Gastrocnemius medialis (tissue), 4 donors: ENCODE data around the gene DUXB. TPM values are rescaled to one million over a fixed set of nuclear protein-coding genes. Genes with fewer than 3 reads are reported as not detected.

Source experiments
- ATAC-seq, 2 donors: fragments of 150-250 bp; one replicate each; pipeline ENCODE4 v1.9.1; 2016
- DNase-seq, 2 donors: peaks; one replicate each; pipeline ENCODE4 v3.0.0-alpha.2; 2019
- H3K27ac ChIP-seq, 4 donors: fragments of 200-600 bp; sonication (generic); 1 replicate in 1 of 4; 2 replicates in 3 of 4; pipeline ENCODE4 v1.5.1; 2016 to 2018; ENCODE audit warnings: mild to moderate bottlenecking in 2 of 4, moderate library complexity in 1 of 4
- H3K27me3 ChIP-seq, 3 donors: fragments of 200-600 bp; sonication (generic) in 2 of 3; 1 replicate in 1 of 3; 2 replicates in 2 of 3; pipeline versions ENCODE4 v1.5.1 to v1.6.0; 2016 to 2019; ENCODE audit warnings: mild to moderate bottlenecking in 1 of 3, moderate library complexity in 1 of 3
- H3K36me3 ChIP-seq, 2 donors: fragments of 200-600 bp; sonication (generic) in 1 of 2; one replicate each; pipeline ENCODE4 v1.5.1; 2017 to 2018
- H3K4me1 ChIP-seq, 2 donors: fragments of 200-600 bp; sonication (generic) in 1 of 2; one replicate each; pipeline ENCODE4 v1.5.1; 2016 to 2017; ENCODE audit warnings: mild to moderate bottlenecking in 2 of 2
- H3K4me3 ChIP-seq, 4 donors: fragments of 200-600 bp; sonication (generic) in 3 of 4; 1 replicate in 1 of 4; 2 replicates in 3 of 4; pipeline ENCODE4 v1.5.1; 2016 to 2019; ENCODE audit warnings: mild to moderate bottlenecking in 2 of 4
- H3K9me3 ChIP-seq, 3 donors: fragments of 200-600 bp; sonication (generic) in 2 of 3; 1 replicate in 1 of 3; 2 replicates in 2 of 3; pipeline ENCODE4 v1.5.1; 2016 to 2019
- POLR2A ChIP-seq, 2 donors: fragments of 450-650 bp; IDR thresholded peaks; one replicate each; pipeline ENCODE4 v1.6.1; 2017; ENCODE audit warnings: antibody characterized with exemption in 2 of 2, mild to moderate bottlenecking in 2 of 2, moderate library complexity in 2 of 2
- in situ Hi-C, 4 donors: fragments of 200-750 bp; cut with MboI; loops; one replicate each; pipeline versions ENCODE4 v1.15.0 to v1.8.0; 2017; ENCODE audit warnings: low sequenced_read_pairs in 4 of 4
- intact Hi-C: fragments of 100-400 bp; cut with DNase I; formaldehyde crosslinking; loops from one replicate; pipeline ENCODE4 v1.15.1; 2023; ENCODE audit warnings: low total_unique reads
- total RNA-seq, 4 donors: library from RNA; depleted of rRNA; stranded (reverse); fragments of >200 nt; gene quantifications; one replicate each; pipeline versions ENCODE4 v1.1.0 to v1.2.3, GENCODE V29; 2016
- TF ChIP-seq, protein P1 (sequence below), 5 experiments: fragments of 450-650 bp in 3 of 5; fragments of 200-600 bp in 2 of 5; sonication (generic) in 2 of 5; IDR thresholded peaks in 4 of 5; conservative IDR thresholded peaks in 1 of 5; 1 replicate in 4 of 5; 2 replicates in 1 of 5; pipeline ENCODE4 v1.5.1; 2016 to 2019; ENCODE audit warnings: antibody characterized with exemption in 5 of 5, mild to moderate bottlenecking in 3 of 5, moderate library complexity in 3 of 5

Gene DUXB
- total RNA-seq, 4 donors from 2014 or later: not detected

DNA sequence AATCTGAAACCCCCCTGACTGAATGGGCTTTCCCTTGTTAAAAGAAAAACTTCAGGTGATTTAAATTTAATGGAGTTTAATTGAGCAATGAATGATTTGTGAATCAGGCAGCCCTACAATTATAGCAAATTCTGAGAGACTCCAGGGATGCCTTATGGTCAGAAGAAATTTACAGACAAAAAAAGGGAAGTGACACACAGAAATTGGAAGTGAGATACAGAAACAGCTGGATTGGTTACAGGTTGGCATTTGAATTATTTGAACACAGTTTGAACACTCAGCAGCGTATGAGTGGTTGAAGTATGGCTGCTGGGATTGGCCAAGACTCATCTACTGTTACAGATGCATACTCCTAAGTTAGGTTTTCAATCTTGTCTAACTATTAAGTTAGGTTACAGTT, 44.0 kb upstream of the DUXB start:
- H3K36me3 ChIP-seq: no peaks in the 10 kb centered on the region
- no peaks in the 10 kb centered on the region for H3K9me3 ChIP-seq
- no peak overlapping the region for H3K4me3 ChIP-seq
- H3K27ac ChIP-seq: no peak overlapping the region
- no peaks in the 10 kb centered on the region for H3K27me3 ChIP-seq
- DNase-seq (no peak), ATAC-seq (no peak)
- TF ChIP-seq POLR2A (IDR thresholded peaks at IDR 0.05): no peak
- TF ChIP-seq, protein P1, sequence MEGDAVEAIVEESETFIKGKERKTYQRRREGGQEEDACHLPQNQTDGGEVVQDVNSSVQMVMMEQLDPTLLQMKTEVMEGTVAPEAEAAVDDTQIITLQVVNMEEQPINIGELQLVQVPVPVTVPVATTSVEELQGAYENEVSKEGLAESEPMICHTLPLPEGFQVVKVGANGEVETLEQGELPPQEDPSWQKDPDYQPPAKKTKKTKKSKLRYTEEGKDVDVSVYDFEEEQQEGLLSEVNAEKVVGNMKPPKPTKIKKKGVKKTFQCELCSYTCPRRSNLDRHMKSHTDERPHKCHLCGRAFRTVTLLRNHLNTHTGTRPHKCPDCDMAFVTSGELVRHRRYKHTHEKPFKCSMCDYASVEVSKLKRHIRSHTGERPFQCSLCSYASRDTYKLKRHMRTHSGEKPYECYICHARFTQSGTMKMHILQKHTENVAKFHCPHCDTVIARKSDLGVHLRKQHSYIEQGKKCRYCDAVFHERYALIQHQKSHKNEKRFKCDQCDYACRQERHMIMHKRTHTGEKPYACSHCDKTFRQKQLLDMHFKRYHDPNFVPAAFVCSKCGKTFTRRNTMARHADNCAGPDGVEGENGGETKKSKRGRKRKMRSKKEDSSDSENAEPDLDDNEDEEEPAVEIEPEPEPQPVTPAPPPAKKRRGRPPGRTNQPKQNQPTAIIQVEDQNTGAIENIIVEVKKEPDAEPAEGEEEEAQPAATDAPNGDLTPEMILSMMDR (IDR thresholded peaks at IDR 0.05 in 4 of 5, conservative IDR thresholded peaks at IDR 0.05 in 1 of 5): no peak
- in situ Hi-C loops (no loop called here), intact Hi-C loops (no loop called here)
- H3K4me1 ChIP-seq: no peaks in the 10 kb centered on the region

DNA sequence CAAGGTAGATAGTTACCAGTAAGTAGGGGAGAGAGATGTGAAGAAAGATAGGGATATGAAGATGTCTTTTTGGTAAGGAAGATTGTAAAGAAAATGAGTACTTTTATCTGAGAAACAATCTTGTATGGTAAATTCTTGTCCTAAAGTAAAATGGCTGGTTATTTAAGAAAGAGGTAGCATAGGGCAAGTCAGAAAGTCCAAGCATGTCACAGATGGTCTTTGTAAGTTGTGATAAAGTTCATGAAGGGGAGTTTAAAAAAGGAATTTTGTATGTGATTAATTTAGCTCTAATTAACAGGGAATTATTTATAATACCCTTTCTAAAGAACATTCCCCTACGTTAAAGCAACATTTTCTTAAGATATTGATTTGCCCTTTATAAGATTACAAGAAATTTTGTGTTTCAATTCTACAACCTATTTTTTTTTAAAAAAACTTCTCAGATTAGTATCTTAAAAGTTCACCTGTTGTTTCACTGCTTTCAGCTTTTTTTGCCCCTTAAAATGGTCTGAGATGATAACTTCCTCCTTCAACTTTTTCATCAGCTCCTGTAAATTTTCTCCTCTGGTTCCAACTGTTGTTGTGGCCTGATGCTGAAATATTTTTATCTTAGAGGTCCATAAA, 41.3 kb upstream of the DUXB start:
- no peak for ATAC-seq

DNA sequence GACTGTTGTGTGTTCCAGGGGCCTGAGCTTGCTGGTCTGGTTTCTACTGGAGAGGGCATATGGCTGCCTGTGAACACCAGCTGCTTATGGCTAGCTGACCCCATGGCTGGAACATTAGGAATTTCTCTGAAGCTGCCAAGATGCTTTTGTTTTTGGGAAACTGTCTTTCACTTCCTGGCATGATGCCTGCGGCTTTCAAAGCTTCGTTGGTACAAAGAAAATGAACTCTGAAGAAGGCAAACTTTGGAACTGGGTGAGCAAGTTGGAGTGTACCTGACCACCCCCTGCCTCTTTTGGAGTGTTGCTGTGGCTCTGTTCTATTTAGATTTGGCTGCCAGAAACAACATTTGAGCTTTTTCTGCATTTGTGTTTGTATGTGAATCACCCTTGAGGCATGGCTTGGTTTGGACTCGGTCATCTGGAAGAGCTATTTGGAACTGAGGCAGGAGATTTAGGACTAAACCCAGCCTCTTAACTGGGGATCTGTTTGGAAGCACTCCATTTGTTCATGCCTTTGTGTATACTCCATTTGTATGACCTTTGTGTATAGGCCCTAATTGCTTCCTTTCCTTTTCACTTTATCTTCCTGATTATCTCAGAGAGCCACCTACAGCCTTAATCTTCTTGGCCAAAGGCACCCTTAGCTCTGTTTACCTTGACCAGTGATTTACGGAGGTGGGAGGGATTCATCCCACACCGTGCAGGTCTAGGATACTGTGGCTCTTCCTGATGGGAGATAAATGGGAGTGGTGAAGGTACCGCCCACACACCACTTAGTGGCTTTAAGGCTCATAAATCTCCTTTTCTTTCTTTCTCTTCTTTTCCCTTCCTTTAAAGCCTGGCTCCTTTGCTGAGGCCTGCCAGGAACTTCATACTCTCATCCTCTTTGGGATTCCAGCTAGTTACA, 32.3 kb upstream of the DUXB start:
- H3K9me3 ChIP-seq: no peaks in the 10 kb centered on the region
- no peak for DNase-seq
- H3K4me3 ChIP-seq: no peak overlapping the region
- no peak overlapping the region for H3K27ac ChIP-seq
- H3K4me1 ChIP-seq: peaks cover 8 to 12% of the 10 kb centered on the region in 2 donors
- intact Hi-C loops (no loop called here), in situ Hi-C loops (no loop called here)
- no peaks in the 10 kb centered on the region for H3K27me3 ChIP-seq
- TF ChIP-seq, protein P1 (IDR thresholded peaks at IDR 0.05 in 4 of 5, conservative IDR thresholded peaks at IDR 0.05 in 1 of 5): no peak
- TF ChIP-seq POLR2A (IDR thresholded peaks at IDR 0.05): no peak
- ATAC-seq: no peak
- no peaks in the 10 kb centered on the region for H3K36me3 ChIP-seq

More for the DNA sequence above, 41.3 kb upstream of the DUXB start:
- no peak overlapping the region for H3K27ac ChIP-seq
- H3K4me3 ChIP-seq: no peak overlapping the region
- no peak for DNase-seq
- no peaks in the 10 kb centered on the region for H3K27me3 ChIP-seq
- no peaks in the 10 kb centered on the region for H3K4me1 ChIP-seq
- no peaks in the 10 kb centered on the region for H3K36me3 ChIP-seq
- intact Hi-C loops (no loop called here), in situ Hi-C loops (no loop called here)
- H3K9me3 ChIP-seq: no peaks in the 10 kb centered on the region
- TF ChIP-seq POLR2A (IDR thresholded peaks at IDR 0.05): no peak
- TF ChIP-seq, protein P1 (IDR thresholded peaks at IDR 0.05 in 4 of 5, conservative IDR thresholded peaks at IDR 0.05 in 1 of 5): no peak

DNA sequence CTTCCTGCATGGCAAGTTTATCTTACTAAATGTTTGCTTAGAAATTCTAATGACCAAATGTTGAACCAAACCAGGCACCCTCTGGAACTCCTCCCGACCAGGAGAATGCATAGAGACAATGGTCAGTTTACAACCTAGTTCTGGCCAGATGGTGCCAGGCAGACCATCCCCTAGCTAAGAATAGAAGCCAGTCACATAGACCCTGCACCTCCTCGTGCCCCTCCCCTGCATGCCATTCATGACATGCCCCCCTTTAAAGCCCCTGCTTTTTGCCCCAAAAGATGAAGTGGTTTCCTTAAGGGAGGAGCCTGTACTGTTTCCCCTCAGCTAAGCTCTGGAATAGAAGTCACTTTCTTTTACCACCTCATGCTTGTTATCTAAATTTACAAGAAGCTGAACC, 31.6 kb upstream of the DUXB start:
- no peak for ATAC-seq
- H3K27ac ChIP-seq: no peak overlapping the region

More for the DNA sequence above, 31.6 kb upstream of the DUXB start:
- no peaks in the 10 kb centered on the region for H3K27me3 ChIP-seq
- DNase-seq: no peak
- H3K4me1 ChIP-seq: peaks cover 8 to 12% of the 10 kb centered on the region in 2 donors
- no peak overlapping the region for H3K4me3 ChIP-seq
- in situ Hi-C loops: no loop called here
- no peaks in the 10 kb centered on the region for H3K36me3 ChIP-seq
- TF ChIP-seq, protein P1 (IDR thresholded peaks at IDR 0.05 in 4 of 5, conservative IDR thresholded peaks at IDR 0.05 in 1 of 5): no peak
- no peak for TF ChIP-seq POLR2A (IDR thresholded peaks at IDR 0.05)
- intact Hi-C loops: no loop called here
- no peaks in the 10 kb centered on the region for H3K9me3 ChIP-seq
